OCI-LY7 (cell line): ENCODE results near the gene DLX2.

Source experiments
- EZH2phosphoT487 ChIP-seq: fragments of 200-600 bp; sonication (generic); IDR thresholded peaks from 2 replicates; pipeline ENCODE4 v1.6.1; 2018; ENCODE audit warnings: low read depth, borderline replicate concordance, mild to moderate bottlenecking, mixed run types, antibody characterized with exemption, low read length, moderate library complexity, mixed read lengths
- TF ChIP-seq, protein P1 (sequence below): fragments of 200-600 bp; sonication (generic); conservative IDR thresholded peaks from 2 replicates; pipeline ENCODE4 v1.5.1; 2014; ENCODE audit warnings: mild to moderate bottlenecking, antibody characterized with exemption, low read length, moderate library complexity, mixed read lengths

DNA sequence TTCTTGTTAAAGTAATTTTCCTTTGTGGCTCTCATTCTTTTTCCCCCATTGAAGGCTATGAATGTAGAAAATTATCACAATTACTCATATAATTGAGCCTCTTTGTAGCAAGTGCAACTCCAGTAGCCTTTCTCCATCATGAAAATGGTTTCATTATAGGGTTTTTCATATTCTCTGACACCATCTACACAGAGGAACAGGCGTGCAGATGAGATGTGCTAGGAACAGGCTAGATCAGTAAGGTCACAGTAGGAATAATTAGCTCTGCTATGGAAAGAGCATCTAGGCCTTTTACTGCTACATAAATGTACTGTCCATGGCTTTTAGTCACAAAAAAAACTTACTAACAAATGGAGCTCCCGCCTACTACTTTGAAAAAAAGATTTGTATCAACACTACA is 30.0 kb downstream of the DLX2 start:
- no peak for TF ChIP-seq EZH2phosphoT487
- TF ChIP-seq, protein P1, sequence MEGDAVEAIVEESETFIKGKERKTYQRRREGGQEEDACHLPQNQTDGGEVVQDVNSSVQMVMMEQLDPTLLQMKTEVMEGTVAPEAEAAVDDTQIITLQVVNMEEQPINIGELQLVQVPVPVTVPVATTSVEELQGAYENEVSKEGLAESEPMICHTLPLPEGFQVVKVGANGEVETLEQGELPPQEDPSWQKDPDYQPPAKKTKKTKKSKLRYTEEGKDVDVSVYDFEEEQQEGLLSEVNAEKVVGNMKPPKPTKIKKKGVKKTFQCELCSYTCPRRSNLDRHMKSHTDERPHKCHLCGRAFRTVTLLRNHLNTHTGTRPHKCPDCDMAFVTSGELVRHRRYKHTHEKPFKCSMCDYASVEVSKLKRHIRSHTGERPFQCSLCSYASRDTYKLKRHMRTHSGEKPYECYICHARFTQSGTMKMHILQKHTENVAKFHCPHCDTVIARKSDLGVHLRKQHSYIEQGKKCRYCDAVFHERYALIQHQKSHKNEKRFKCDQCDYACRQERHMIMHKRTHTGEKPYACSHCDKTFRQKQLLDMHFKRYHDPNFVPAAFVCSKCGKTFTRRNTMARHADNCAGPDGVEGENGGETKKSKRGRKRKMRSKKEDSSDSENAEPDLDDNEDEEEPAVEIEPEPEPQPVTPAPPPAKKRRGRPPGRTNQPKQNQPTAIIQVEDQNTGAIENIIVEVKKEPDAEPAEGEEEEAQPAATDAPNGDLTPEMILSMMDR: no peak
